HuH-7.5 (cell line): ENCODE data around the gene PIGP.
"Not testable (repeated sequence)": the region's sequence is repeated elsewhere in the genome, so short reads cannot be mapped to it uniquely, and the experiment has no call there.

Source experiments
- DNase-seq: peaks from one replicate; pipeline ENCODE4 v3.0.0; 2011; ENCODE audit warnings: low spot score

The PIGP gene

GRCh38 chr21:37076087-37076850 is 3.4 kb upstream of the PIGP start:
- DNase-seq: no peak

GRCh38 chr21:37075214-37075770 is 2.4 kb upstream of the PIGP start:
- no peak for DNase-seq

- no peak for DNase-seq
These were observed 1.7 kb upstream of the PIGP start for GRCh38 chr21:37074546-37074945.

GRCh38 chr21:37074197-37074510 is 1.3 kb upstream of the PIGP start:
- DNase-seq: no peak

- DNase-seq: no peak
These were observed 736 bp upstream of the PIGP start for GRCh38 chr21:37073417-37074196.

GRCh38 chr21:37072274-37072987 is 440 bp downstream of the PIGP start:
- DNase-seq: peak; percentile 27

GRCh38 chr21:37071561-37072273 is 1.2 kb downstream of the PIGP start:
- DNase-seq: peak; percentile 8

GRCh38 chr21:37065561-37066177 is 7.2 kb downstream of the PIGP start:
- no peak for DNase-seq

- no peak for DNase-seq
These were observed 8.0 kb downstream of the PIGP start for GRCh38 chr21:37064841-37065240.

GRCh38 chr21:37063433-37063832 is 9.4 kb downstream of the PIGP start:
- no peak for DNase-seq

GRCh38 chr21:37062593-37062935 is 10.3 kb downstream of the PIGP start:
- DNase-seq: no peak

- no peak for DNase-seq
These were observed 10.8 kb downstream of the PIGP start for GRCh38 chr21:37061926-37062592.

GRCh38 chr21:37060296-37060695 is 12.6 kb downstream of the PIGP start:
- peak; percentile 27 for DNase-seq

GRCh38 chr21:37059181-37059580 is 13.7 kb downstream of the PIGP start:
- no peak for DNase-seq

GRCh38 chr21:37058261-37058660 is 14.6 kb downstream of the PIGP start:
- no peak for DNase-seq

GRCh38 chr21:37057614-37058013 is 15.3 kb downstream of the PIGP start:
- no peak for DNase-seq

- DNase-seq: no peak
These were observed 17.5 kb downstream of the PIGP start for GRCh38 chr21:37055271-37055855.

GRCh38 chr21:37049741-37050140 is 23.1 kb downstream of the PIGP start:
- not testable (repeated sequence) for DNase-seq

- DNase-seq: no peak
These were observed 25.8 kb downstream of the PIGP start for GRCh38 chr21:37047079-37047478.

GRCh38 chr21:37045556-37045955 is 27.3 kb downstream of the PIGP start:
- no peak for DNase-seq

- DNase-seq: no peak
These were observed 27.7 kb downstream of the PIGP start for GRCh38 chr21:37045149-37045548.
